Activated CD4-positive, CD25-positive, alpha-beta regulatory T cell (primary cell): Measurements from ENCODE around the gene SRR.
"Not testable (repeated sequence)": the region's sequence is repeated elsewhere in the genome, so short reads cannot be mapped to it uniquely, and the experiment has no call there.

Source experiments
- DNase-seq, 4 experiments: peaks; one replicate each; lab custom pipeline; 2025; lab: John Stamatoyannopoulos, UW

SRR gene

DNA sequence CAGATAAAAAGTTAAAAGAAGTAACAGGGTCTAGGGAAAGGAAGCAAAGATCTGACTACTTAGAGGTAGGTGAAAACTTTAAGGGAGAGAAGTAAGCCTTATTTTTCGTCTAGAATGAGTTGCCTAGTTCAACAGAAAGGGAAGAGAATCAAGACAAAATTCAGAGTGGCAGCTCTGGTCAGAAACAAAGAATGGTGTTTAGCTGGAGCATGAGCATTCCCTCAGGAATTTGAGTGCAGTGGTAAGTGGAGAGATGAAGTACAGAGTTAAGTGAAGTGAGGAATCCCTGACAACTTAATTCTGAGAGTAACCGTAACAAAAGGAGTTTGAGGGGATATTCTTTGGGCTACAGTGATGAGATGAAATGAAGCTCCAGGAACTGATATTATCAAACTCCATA is 11.7 kb upstream of the SRR start:
- DNase-seq, result no peak

DNA sequence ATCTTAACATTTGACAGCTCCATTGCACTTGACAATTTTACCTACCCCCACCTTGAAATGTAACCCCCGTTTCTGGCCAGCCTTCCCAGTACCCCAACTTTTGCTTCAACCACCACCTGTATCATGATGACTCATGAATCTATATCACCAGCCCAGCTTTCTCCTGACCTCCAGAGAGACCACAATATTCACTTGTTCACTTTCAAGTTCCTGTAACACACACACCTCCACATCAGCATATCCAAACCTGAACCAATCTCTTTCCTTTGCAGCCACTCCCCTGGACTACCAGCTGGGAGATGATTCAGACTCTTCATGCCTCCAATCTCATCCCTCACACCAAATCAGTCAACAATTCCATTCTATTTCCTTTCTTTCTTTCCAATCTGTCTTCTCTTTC is 8.2 kb upstream of the SRR start:
- DNase-seq, result no peak

- no peak for DNase-seq
Observed at GRCh38 chr17:2297023-2297422, 6.7 kb upstream of the SRR start.

- no peak for DNase-seq
Observed at GRCh38 chr17:2299136-2299535, 4.6 kb upstream of the SRR start.

DNA sequence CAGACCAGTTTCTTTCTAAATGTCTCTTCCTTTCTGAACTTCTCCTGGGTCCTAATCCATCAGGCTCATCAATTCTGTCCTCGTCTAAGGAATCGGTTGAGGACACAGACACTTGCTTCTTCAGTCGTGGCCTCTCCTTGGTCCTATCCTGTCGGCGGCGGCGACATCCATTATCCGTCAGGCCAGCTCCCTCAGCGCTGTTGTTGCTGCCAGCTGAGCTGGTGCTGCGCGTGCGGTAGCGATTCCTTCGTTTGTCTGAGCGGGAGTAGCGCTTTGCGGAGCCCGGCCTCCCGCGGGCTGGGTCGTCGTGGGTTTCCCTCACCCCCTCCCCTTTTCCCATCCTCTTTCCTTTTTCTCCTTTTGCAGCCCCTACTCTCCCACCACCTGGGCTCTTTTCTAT is 4.0 kb upstream of the SRR start:
- no peak for DNase-seq

DNA sequence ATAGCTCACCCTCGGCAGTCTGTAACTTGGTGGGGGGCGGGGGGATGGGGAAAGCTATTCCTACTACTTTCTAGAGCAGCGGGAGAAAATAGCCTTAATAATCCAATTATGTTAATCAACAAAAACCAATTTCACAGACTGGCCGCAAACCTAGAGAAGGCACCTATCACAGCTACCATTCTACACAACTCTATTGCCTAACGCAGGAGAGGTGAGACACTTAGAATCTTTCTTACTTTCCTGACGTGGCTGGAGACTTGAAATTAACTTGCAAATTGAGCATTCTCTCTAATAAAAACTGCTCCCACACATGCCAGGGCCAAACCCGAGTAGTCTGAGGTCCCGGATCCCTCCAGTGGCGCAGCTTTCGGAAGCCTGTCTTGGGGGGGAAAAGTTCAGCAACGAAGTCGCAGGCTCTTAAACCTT is 959 bp upstream of the SRR start:
- DNase-seq, result no peak

GRCh38 chr17:2304931-2305330 is 1.2 kb downstream of the SRR start:
- DNase-seq, result no peak

- DNase-seq, result no peak
Observed at GRCh38 chr17:2309338-2310154, 5.8 kb downstream of the SRR start.

GRCh38 chr17:2312736-2313135 is 9.0 kb downstream of the SRR start:
- no peak for DNase-seq

GRCh38 chr17:2316916-2317205 is 13.1 kb downstream of the SRR start:
- not testable (repeated sequence) for DNase-seq

DNA sequence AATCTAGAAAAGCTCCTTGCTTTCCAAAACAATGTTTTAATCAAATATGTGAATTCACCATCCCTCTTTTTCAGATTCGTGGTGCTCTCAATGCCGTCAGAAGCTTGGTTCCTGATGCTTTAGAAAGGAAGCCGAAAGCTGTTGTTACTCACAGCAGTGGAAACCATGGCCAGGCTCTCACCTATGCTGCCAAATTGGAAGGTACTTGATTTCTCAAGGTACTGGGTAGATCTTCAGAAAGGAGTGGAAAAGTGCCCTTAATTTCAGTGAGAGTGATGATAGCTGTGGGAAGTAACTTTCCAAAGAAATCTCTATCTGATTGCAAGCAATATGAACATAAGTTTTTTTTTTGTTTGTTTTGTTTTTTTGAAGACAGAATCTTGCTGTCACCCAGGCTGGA is 14.0 kb downstream of the SRR start:
- no peak for DNase-seq

DNA sequence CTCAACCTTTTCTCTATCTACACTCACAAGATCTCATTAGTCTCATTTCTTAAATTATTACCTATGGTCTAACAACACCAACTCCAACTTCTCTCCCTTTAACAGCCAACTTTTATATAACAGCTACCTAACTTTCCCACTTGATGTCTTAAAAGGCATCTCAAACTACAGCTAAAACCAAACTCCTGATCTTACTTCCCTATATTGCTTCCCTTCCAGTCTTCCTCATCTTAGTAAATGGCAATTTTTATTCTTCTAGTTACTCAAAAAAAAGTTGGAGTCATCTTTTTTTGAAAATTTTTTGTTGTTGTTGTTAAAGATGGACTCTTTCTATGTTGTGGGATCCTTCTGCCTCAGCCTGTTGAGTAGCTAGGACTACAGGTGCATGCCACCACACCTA is 15.3 kb downstream of the SRR start:
- no peak for DNase-seq

GRCh38 chr17:2321399-2321798 is 17.6 kb downstream of the SRR start:
- no peak for DNase-seq

GRCh38 chr17:2323629-2324314 is 20.0 kb downstream of the SRR start:
- DNase-seq, result no peak

DNA sequence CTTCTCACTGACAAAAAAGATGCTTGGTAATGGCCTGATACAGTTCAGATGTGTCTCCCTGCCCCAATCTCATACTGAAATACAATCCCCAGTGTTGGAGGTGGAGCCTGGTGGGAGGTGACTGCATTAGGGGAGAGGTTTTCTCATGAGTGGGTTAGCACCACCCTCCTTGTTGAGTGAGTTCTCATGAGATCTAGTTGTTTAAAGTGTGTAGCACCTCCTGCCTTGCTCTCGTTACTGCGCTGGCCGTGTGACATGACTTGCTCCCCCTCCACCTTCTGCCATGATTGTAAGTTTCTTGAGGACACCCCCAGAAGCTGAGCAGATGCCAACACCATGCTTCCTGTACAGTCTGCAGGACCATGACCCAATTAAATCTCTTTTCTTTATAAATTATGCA is 27.6 kb downstream of the SRR start:
- no peak for DNase-seq

DNA sequence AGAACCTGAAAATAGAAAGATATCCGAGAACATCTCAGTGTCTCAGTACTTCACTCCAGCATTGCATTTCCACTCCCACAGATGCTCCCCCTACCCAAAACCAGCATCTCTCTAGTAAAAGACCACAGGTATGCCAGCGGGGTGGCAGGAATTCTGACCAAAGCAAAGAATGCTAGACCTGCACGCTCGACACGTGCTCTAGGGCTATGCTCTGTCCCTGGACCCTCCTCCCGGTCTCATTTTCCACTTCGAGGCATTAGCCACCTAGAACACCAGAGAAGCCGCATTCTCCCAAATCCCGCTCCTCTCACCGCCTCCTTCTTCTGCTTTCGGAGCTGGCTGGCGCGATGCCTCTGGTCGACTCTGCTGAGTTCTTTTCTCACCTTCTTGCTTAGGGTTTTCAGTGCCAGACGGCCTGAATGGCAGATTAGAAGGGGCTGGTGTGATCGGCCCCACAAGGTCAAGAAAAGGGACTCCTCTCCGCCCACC is 32.0 kb downstream of the SRR start:
- no peak for DNase-seq

DNA sequence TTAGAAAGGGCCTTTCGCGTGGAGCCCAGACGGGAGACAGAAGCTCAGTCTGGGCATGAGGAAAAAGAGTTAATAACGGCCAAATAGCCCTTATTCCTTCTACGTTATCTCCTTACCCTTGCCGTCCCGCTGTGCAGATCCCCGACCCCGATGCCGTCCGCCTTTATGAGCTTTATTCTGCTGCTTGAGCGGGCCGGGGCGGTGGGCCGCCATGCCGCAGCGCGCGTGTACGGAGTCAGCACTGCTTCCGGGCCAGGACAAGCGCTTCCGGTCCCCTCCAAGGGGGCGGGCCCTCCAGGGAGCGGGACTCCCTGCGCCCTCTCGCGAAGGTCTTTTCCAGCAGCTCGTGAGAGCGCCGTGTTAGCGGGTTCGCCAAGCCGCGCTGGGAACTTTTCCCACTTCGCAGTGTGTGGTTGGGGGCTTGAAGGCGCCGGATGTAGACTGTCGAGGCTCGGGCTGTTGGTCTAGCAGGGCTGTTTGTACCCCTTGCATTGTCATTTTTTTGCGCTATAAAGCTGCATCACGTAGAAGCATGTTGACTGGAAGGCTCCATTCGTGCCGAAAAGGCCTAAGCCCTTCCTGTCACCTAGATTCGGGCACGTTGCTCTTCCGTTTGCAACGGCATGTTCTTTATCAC is 32.6 kb downstream of the SRR start, which contains the start of gene TSR1:
Gene TSR1, minus strand, starts transcription at position 243 of the 637 bp plus-strand sequence. Its CDS starts 30 bp downstream, at position 213.
- peak; percentile 77 to 86 (median 82) for DNase-seq

- peak; percentile 26 to 61 (median 47) for DNase-seq
Observed at GRCh38 chr17:2336852-2337543, 33.2 kb downstream of the SRR start, which contains the start of gene SGSM2. TSS of gene SGSM2 (plus strand) at chr17:2337501. CDS start at chr17:2337689, 188 bp downstream.

DNA sequence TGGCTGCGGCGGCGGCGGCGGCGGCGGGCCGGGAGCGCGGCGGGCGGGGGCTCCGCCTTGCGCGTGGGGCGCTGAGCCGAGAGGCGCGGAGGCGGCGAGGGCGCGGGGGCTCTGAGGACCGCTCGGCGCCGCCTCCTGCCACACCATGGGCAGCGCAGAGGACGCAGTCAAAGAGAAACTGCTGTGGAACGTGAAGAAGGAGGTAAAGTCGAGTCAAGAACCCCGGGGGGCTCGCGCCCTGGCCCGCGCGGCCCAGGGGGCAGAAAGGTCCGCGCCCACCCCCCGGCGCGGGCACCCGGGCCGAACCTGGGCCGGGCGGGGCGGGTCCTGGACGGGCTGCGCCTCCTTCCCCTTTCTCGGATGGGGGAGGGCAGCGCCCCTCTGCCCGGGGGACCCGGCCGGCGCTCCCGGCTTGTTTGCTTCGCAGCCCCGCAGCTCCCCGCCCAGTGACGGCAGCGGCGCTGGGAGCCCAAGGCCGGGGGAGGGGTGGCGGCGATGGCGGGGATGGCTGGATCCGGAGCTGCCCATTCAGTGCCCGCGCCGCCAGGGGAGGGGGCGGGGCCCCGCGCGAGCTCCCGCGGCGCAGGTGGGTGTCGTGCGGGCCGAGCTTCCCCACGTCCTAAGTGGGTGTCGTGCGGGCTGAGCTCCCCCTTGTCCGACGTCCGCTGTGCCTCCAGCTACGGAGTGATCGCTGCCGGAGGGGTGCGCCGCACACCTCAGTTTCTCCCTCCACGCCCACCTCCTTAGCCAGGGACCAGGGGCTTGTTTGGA is 34.0 kb downstream of the SRR start:
- DNase-seq, result peak in 3 of 4 experiments; percentile 11 to 22 (median 14)

DNA sequence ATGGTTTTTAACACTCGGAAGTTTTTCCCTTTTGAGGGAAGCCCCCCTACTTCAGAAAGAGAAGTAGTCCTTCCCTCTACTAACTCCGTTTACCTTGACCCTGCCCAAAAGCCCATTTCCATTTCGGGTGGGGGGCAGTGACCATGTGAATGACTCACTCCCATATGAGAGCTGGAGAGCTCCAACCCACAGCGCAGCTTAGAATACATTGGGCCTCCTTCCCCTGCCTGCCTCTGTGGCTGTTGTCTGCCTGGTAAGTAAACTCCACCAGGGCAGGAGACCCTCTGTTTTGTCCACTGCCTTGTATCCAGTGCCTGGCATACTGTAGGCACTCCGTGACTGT is 34.5 kb downstream of the SRR start:
- no peak for DNase-seq

- no peak for DNase-seq
Observed at GRCh38 chr17:2343421-2343820, 39.7 kb downstream of the SRR start.

DNA sequence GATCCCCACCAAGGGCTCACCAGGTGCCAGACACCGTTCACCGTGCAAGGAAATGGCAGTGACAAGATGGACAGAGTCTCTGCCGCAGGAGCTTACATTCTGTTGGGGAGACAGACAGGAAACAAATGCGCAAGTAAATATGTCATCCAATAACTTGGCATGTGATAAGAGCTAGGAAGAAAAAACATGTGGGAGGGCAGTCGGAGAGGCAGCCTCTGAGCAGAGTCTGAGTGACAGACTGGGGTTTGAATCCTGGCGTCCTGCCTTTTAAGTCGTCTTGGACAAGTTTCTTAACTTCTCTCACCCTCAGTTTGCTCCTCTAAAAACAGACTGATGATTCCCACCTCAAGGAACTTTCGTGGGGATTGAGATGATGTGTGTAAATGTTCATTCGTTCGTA is 40.8 kb downstream of the SRR start:
- DNase-seq, result no peak
